HL-60 (cell line): ENCODE measurements around the gene SLC2A2.

Experiments
- DNase-seq, 2 experiments: peaks; one replicate each; pipeline ENCODE4 v3.0.0-alpha.2; 2010 to 2020; ENCODE audit warnings: low read depth in 1 of 2, low spot score in 1 of 2
- H3K27ac ChIP-seq: fragments of 250-450 bp; sonication (Bioruptor Pico); replicated peaks from 2 replicates; pipeline ENCODE4 v1.5.1; 2020; ENCODE audit warnings: mild to moderate bottlenecking, moderate library complexity
- H3K27me3 ChIP-seq: fragments of 250-450 bp; sonication (Bioruptor Pico); 2 replicates; pipeline ENCODE4 v1.5.1; 2021; ENCODE audit warnings: mild to moderate bottlenecking, moderate library complexity; ENCODE audit not compliant: insufficient read depth, poor library complexity, severe bottlenecking
- H3K4me3 ChIP-seq: replicated peaks from 2 replicates; pipeline ENCODE4 v1.5.1; 2011; ENCODE audit warnings: mild to moderate bottlenecking, control low read depth, low read length; ENCODE audit not compliant: insufficient read depth
- CTCF ChIP-seq: IDR thresholded peaks from one replicate; pipeline ENCODE4 v1.5.1; 2011; ENCODE audit warnings: low read length, control low read depth, inconsistent platforms; ENCODE audit not compliant: insufficient read depth
- GABPA ChIP-seq: IDR thresholded peaks from 2 replicates; pipeline ENCODE4 v1.6.1; 2012; ENCODE audit warnings: low read depth
- POLR2AphosphoS5 ChIP-seq: IDR thresholded peaks from 2 replicates; pipeline ENCODE4 v1.6.1; 2012; ENCODE audit warnings: low read depth
- REST ChIP-seq: IDR thresholded peaks from 2 replicates; pipeline ENCODE4 v1.6.1; 2012; ENCODE audit warnings: low read depth; ENCODE audit not compliant: insufficient replicate concordance
- SPI1 ChIP-seq: IDR thresholded peaks from 2 replicates; pipeline ENCODE4 v1.6.1; 2012; ENCODE audit warnings: low read depth, mild to moderate bottlenecking, borderline replicate concordance

The SLC2A2 gene

GRCh38 chr3:171044835-171045793 is 18.6 kb upstream of the SLC2A2 start:
- Histone ChIP-seq H3K27ac (no peak overlapping the region), H3K4me3 (no peak overlapping the region), H3K27me3 (no peaks in the 10 kb centered on the region)
- TF ChIP-seq REST (no peak), GABPA (no peak), CTCF (no peak)
- DNase-seq: no peak

- H3K4me3 ChIP-seq: no peak overlapping the region
- DNase-seq: no peak
- H3K27ac ChIP-seq: no peak overlapping the region
- TF ChIP-seq SPI1 (no peak), POLR2AphosphoS5 (no peak), REST (no peak), CTCF (no peak), GABPA (no peak)
- H3K27me3 ChIP-seq: no peaks in the 10 kb centered on the region
Measured at GRCh38 chr3:171044384-171044783, 17.9 kb upstream of the SLC2A2 start.

- H3K27me3 ChIP-seq: peaks cover 6% of the 10 kb centered on the region
- no peak for DNase-seq
- no peak overlapping the region for H3K27ac ChIP-seq
- TF ChIP-seq GABPA: no peak
- no peak for TF ChIP-seq POLR2AphosphoS5
- TF ChIP-seq REST: no peak
- no peak for TF ChIP-seq CTCF
- TF ChIP-seq SPI1: no peak
- no peak overlapping the region for H3K4me3 ChIP-seq
Measured at GRCh38 chr3:171039674-171040073, 13.2 kb upstream of the SLC2A2 start.
